GM12801 (cell line): ENCODE results near the gene DNAJC5.

Experiments
- TF ChIP-seq, protein P1 (sequence below): IDR thresholded peaks from one replicate; pipeline ENCODE4 v1.5.1; 2011; ENCODE audit warnings: control low read depth; ENCODE audit not compliant: insufficient read length; ENCODE audit errors: extremely low read depth

Gene DNAJC5

GRCh38 chr20:63903796-63904561 is 9.1 kb downstream of the DNAJC5 start:
- TF ChIP-seq, protein P1, sequence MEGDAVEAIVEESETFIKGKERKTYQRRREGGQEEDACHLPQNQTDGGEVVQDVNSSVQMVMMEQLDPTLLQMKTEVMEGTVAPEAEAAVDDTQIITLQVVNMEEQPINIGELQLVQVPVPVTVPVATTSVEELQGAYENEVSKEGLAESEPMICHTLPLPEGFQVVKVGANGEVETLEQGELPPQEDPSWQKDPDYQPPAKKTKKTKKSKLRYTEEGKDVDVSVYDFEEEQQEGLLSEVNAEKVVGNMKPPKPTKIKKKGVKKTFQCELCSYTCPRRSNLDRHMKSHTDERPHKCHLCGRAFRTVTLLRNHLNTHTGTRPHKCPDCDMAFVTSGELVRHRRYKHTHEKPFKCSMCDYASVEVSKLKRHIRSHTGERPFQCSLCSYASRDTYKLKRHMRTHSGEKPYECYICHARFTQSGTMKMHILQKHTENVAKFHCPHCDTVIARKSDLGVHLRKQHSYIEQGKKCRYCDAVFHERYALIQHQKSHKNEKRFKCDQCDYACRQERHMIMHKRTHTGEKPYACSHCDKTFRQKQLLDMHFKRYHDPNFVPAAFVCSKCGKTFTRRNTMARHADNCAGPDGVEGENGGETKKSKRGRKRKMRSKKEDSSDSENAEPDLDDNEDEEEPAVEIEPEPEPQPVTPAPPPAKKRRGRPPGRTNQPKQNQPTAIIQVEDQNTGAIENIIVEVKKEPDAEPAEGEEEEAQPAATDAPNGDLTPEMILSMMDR = no peak

GRCh38 chr20:63908008-63908682 is 13.2 kb downstream of the DNAJC5 start:
- TF ChIP-seq, protein P1 = no peak

- TF ChIP-seq, protein P1 = no peak
Measured at GRCh38 chr20:63911176-63911575, 16.2 kb downstream of the DNAJC5 start.

DNA sequence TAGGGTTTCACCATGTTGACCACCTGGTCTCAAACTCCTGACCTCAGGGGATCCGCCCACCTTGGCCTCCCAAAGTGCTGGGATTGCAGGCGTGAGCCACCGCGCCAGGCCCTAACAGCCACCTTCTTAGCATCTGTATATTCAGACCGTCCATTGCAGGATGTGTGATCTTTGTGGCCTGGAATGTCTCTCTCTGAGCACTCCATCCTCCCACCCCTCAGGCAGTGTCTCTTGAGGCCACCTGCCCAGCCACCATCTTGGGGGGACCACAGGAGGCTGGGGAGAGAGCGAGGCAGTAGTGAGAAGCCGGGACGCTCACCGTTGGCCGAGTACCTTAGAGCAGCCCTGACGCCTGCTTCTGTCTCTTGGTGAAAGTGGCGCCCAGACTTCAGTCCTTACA is 18.8 kb downstream of the DNAJC5 start:
- TF ChIP-seq, protein P1 = no peak

- TF ChIP-seq, protein P1 = no peak
Measured at GRCh38 chr20:63915471-63915870, 20.5 kb downstream of the DNAJC5 start.

DNA sequence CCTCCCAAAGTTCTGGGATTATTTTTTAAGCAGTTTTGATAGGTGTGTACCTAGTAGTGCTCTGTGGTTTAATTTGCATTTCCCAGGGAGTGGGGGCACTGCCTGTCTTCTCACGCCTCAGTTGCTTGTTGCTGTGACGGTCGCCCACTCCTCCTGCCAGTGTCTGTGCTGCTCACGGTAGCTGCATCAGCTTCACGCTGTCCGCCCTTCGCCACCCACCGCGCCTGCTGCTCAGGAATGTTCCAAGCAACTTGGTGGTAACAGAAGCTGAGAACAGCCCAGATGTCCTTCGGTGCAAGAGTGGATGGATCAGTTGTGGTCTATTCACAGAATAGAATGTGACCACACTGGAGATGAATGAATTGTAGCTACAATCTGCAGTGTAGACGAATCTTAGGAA is 22.9 kb downstream of the DNAJC5 start:
- TF ChIP-seq, protein P1 = no peak

DNA sequence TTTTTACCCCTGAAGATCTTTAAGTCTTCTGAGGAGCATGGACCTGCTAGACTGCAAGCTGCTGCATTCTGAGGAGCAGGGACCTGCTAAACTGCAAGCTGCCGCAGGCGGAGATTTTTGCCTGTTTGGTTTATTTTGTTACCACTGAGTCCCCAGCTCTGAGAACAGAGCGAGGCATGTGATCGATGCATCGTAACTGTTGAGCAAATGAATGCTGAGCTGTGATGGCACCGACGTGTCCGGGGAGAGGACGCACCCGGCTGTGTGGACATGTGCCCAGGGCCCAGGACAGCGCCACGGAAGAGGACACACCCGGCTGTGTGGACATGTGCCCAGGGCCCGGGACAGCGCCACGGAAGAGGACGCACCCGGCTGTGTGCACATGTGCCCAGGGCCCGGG is 24.2 kb downstream of the DNAJC5 start:
- TF ChIP-seq, protein P1 = no peak
